HG03439 (cell line): ENCODE data around the gene KDM2B.
A peak's percentile ranks its signal among the peaks of the same experiment; 100 is the strongest.
"Not testable (repeated sequence)": the region's sequence is repeated elsewhere in the genome, so short reads cannot be mapped to it uniquely, and the experiment has no call there.

ENCODE experiments used
- ATAC-seq: cut with Tn5 transposase; IDR thresholded peaks from one replicate; pipeline ENCODE4 v1.9.1; 2021; ENCODE audit warnings: mild to moderate bottlenecking, moderate library complexity; ENCODE audit not compliant: unreplicated experiment

KDM2B gene

GRCh38 chr12:121590476-121591143 lies 9.8 kb upstream of the KDM2B start:
- peak; percentile 47 for ATAC-seq

GRCh38 chr12:121584885-121585284 lies 4.1 kb upstream of the KDM2B start:
- not testable (repeated sequence) for ATAC-seq

- not testable (repeated sequence) for ATAC-seq
These were observed 2.5 kb upstream of the KDM2B start for GRCh38 chr12:121583334-121583661.

- no peak for ATAC-seq
These were observed 1.9 kb upstream of the KDM2B start for GRCh38 chr12:121582583-121583333.

GRCh38 chr12:121581686-121582429 lies 1.0 kb upstream of the KDM2B start:
- no peak for ATAC-seq

GRCh38 chr12:121579981-121580868 lies 598 bp downstream of the KDM2B start:
- ATAC-seq: no peak

GRCh38 chr12:121579190-121579791 lies 1.5 kb downstream of the KDM2B start:
- ATAC-seq: no peak

GRCh38 chr12:121578230-121579189 lies 2.3 kb downstream of the KDM2B start:
- no peak for ATAC-seq

- ATAC-seq: no peak
These were observed 3.2 kb downstream of the KDM2B start for GRCh38 chr12:121577443-121578180.

GRCh38 chr12:121576851-121577391 lies 3.9 kb downstream of the KDM2B start:
- ATAC-seq: no peak

- ATAC-seq: no peak
These were observed 4.7 kb downstream of the KDM2B start for GRCh38 chr12:121575952-121576625.

GRCh38 chr12:121575051-121575450 lies 5.8 kb downstream of the KDM2B start:
- no peak for ATAC-seq

GRCh38 chr12:121574025-121574424 lies 6.8 kb downstream of the KDM2B start:
- no peak for ATAC-seq

- no peak for ATAC-seq
These were observed 8.9 kb downstream of the KDM2B start for GRCh38 chr12:121571920-121572319.

GRCh38 chr12:121570467-121571283 lies 10.1 kb downstream of the KDM2B start:
- no peak for ATAC-seq

- ATAC-seq: no peak
These were observed 11.7 kb downstream of the KDM2B start for GRCh38 chr12:121568971-121569751.
